HG03521 (cell line): ENCODE measurements around the gene ANTXRL.
"Not testable (repeated sequence)": the region's sequence is repeated elsewhere in the genome, so short reads cannot be mapped to it uniquely, and the experiment has no call there.

ENCODE experiments used
- ATAC-seq: cut with Tn5 transposase; IDR thresholded peaks from one replicate; pipeline ENCODE4 v1.9.1; 2021; ENCODE audit warnings: mild to moderate bottlenecking, moderate library complexity; ENCODE audit not compliant: unreplicated experiment

The ANTXRL gene

DNA sequence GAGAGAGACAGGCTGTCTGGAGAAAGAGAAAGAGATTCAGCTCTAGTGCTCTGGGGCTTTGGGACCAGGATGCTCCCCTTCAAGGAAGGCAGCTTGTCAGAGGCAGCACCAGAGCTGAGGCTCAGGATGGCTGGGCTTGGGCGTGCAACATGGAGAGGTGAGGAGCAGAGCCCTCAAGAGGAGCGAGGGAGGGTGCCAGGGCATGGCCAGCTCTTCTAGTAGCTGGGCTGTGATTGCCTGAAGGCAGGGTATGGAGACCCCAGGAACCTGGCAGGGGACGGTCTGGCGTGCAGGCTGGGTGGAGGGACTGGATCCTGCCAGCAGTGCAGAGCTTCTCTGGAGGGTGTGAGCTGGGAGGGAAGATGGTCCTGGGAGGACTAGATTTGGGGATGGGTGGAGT, 40.2 kb downstream of the ANTXRL start:
- ATAC-seq: no peak

DNA sequence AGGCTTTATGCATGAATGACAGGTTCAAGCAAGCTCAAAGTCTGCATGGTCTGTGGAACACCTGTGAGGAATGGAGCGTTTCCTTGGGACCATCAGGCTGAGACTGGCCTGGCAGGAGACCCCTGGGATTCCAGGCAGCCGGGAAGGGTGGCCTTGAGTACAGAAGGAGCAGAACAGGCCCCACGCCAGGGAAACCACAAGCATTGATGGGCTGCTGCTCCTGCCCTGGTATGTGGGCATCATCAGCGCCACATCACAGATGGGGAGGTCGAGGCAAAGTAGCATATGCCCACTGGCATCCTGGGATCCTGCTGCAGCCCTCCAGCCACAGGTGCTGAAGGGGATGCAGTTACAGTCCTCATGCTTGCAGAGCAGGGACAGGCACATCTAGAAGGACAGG, 40.9 kb downstream of the ANTXRL start:
- ATAC-seq: no peak

GRCh38 chr10:46328853-46329689, 42.3 kb downstream of the ANTXRL start:
- ATAC-seq: no peak

- ATAC-seq: no peak
Measured at GRCh38 chr10:46329690-46330016, 42.9 kb downstream of the ANTXRL start.

- no peak for ATAC-seq
Measured at GRCh38 chr10:46330894-46331293, 44.1 kb downstream of the ANTXRL start.

DNA sequence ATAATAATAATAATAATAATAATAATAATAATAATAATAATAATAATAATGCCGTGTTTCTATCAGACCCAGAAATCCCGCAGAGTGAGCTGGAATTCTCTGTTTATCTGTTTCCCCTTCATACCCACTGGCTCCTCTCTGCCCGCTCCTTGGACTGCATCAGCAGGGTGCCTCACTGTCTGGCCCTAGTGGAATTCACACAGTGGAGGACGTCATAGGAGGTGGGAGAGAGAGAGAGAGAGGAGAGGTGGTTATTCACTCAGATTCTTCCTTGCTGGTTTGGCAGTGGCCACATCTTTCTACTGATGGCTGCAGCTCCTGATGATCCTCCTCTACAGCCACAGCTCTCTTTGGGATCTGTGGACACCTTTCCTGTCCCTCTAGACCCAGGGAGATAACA, 78.7 kb downstream of the ANTXRL start:
- ATAC-seq: not testable (repeated sequence)

- ATAC-seq: not testable (repeated sequence)
Measured at GRCh38 chr10:46367209-46367608, 80.4 kb downstream of the ANTXRL start.

- not testable (repeated sequence) for ATAC-seq
Measured at GRCh38 chr10:46367666-46368240, 81.0 kb downstream of the ANTXRL start.

GRCh38 chr10:46368956-46369355, 82.2 kb downstream of the ANTXRL start:
- not testable (repeated sequence) for ATAC-seq

DNA sequence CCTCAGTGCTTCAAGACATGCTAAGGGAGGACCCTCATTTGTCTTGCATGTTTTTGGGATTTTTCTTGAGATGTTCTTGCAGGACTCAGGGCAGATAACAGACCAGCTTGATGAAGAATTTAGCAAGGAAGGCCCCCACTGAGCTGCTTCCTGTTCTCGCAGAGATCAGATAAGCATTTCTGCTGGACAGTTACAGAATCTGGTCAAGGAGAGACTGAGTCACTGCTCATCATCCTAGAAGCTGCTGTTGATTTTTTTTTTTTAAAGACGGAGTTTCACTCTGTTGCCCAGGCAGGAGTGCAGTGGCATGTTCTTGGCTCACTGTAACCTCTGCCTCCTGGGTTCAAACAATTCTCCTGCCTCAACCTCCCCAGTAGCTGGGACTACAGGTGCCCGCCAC, 87.6 kb downstream of the ANTXRL start:
- ATAC-seq: not testable (repeated sequence)

DNA sequence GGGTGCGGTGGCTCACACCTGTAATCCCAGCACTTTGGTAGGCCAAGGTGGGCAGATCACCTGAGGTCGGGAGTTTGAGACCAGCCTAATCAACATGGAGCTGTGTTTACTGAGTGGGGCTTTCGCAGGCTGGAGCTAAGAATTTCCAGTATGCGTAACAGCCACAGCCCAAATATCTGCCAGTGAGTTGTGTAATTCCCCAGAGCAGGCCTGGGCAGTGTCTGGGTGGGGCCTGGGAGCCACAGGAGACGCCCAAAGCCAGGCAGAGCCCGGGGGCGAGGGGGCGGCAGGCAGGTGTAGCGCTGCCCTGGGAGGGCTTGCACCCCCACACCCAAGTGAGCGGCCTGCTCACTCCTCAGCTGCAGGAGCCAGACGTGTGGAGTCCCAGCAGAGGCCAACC, 88.6 kb downstream of the ANTXRL start, which contains the start of gene ANXA8L1:
Gene ANXA8L1 (plus strand): TSS at position 371 of the 400 bp plus-strand sequence. CDS start 76 bp downstream, outside the sequence.
- ATAC-seq: not testable (repeated sequence)

GRCh38 chr10:46377022-46377421, 90.2 kb downstream of the ANTXRL start:
- not testable (repeated sequence) for ATAC-seq

DNA sequence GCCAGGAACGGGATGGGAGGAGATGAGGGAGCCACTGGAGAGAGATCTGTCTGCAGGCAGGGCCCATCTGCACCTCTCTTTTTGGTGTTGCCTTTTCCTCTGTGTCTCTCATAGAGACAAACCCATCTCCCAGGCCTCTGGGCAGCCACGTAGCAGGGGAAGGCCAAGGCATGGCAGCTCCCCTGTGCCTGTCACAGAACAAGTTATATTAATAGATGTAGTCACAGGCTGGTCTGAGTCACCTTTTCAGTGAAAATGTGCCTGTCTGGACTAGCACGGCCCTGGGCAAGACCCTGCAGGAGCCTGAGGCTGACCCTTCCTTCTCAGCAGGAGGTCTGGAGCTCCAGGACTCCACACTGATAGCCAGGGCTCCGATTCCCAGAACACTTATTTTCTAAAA, 90.9 kb downstream of the ANTXRL start:
- not testable (repeated sequence) for ATAC-seq

DNA sequence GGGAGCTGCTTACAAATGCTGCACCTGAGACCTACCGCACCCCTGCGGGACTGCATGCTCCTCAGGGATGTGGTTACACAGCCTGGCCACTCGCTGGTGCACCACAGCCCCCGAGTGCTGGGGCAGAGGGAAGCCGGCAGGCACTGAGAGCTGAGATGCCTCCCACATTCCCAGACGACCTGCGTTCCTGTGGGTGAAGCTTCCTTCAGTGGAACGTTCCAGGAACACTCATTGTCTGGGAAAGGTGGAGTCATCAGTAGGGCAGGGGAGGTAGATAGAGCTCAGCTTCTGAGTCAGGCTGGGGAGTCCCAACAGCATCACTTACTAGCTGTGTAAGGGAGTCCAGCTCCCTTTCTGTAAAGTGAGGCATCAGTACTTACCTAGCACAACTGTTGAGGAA, 91.3 kb downstream of the ANTXRL start:
- not testable (repeated sequence) for ATAC-seq

DNA sequence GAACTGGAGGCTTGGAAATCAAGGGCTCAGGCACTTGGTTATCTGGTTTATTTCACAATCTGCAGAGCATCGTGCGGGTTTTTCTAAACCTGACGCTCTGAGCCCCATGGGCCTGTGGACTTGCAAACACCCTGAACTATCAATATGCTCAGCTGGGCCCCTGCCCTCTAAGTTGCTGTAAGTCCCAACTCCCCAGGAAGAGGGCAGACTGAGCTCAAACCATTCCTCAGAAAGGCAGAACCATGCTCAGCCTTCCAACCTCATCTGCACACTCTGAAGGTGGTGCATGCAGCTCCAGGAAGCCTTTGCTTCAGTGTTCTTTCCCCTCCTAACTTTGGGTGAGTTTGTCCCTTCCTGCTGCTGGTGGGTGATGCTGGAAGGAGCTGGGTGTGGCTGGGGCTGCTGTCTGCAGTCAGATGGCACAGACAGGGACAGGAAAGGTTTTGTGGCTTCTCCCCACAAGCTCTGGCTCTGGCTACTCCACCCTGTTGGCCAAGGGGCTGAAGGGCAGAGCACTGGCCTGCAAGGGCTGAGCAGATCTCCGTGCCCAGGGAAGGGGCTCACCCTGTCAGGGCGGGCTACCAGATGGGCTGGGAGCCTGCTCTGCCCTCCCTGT, 92.5 kb downstream of the ANTXRL start:
- not testable (repeated sequence) for ATAC-seq
